Subcutaneous abdominal adipose tissue (tissue), 5 donors: ENCODE results near the gene KDM3B.

Experiments
- H3K27ac ChIP-seq: one replicate; pipeline ENCODE4 v1.7.0; 2013; ENCODE audit warnings: low read depth, mild to moderate bottlenecking, inconsistent platforms, low read length, moderate library complexity
- H3K27me3 ChIP-seq, 5 donors: one replicate each; pipeline ENCODE4 v1.7.0; 2013; ENCODE audit warnings: low read length in 5 of 5, inconsistent platforms in 1 of 5; ENCODE audit not compliant: control insufficient read depth in 5 of 5, insufficient read depth in 4 of 5
- H3K36me3 ChIP-seq, 5 donors: one replicate each; pipeline ENCODE4 v1.7.0; 2013; ENCODE audit warnings: low read length in 5 of 5; ENCODE audit not compliant: control insufficient read depth in 5 of 5, insufficient read depth in 5 of 5
- H3K4me1 ChIP-seq, 5 donors: one replicate each; pipeline ENCODE4 v1.7.0; 2013; ENCODE audit warnings: low read length in 5 of 5, mild to moderate bottlenecking in 3 of 5, moderate library complexity in 1 of 5; ENCODE audit not compliant: control insufficient read depth in 5 of 5, insufficient read depth in 5 of 5
- H3K4me3 ChIP-seq, 5 donors: one replicate each; pipeline ENCODE4 v1.7.0; 2013; ENCODE audit warnings: low read length in 5 of 5, low read depth in 1 of 5
- H3K9ac ChIP-seq, 5 donors: one replicate each; pipeline ENCODE4 v1.7.0; 2013; ENCODE audit warnings: low read length in 5 of 5, mild to moderate bottlenecking in 4 of 5, moderate library complexity in 3 of 5
- H3K9me3 ChIP-seq, 5 donors: one replicate each; pipeline ENCODE4 v1.7.0; 2013; ENCODE audit warnings: low read length in 5 of 5; ENCODE audit not compliant: control insufficient read depth in 5 of 5
- donor health status: healthy.
- donor health status: healthy.
- donor health status: healthy.
- donor health status: healthy.
- donor health status: healthy.

KDM3B gene

DNA sequence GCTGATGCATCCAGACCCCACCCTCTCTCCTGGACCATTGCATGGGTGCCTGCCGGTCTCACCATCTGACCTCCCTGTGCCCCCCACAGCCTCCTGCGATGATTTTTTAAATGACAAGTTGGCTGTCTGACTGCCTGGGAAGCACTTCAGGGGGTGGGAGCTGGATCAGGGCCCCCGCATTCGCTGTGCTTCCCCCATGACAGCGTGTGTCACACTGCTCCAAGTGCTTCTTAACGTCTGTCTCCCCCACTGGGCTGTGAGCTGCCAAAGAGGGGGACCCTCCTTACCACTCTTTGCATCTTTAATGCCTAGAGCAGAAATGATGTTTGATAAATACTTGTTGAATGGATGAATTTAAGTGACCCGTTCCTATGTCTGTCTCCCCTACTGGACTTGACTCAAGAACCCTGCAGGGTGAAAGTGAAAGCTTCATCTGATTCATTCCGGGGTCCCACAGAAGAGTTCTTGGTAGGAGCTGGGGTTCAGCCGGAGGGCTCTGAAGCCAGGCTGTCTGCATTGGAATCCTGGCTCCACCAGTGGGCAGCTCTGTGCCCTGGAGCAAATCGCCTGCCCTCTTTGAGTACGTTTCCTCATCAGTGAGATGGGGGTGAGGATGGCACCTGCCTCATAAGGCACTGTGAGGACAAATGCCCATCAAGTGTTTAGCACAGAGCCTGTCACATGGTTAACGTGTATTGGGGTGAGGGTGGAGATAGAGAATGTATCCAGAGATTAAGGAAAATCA, 105.2 kb downstream of the KDM3B start:
- Histone ChIP-seq H3K9me3 (no peaks in the 10 kb centered on the region), H3K27me3 (peaks cover 0 to 8% (median 5%) of the 10 kb centered on the region in 5 donors), H3K27ac (no peak overlapping the region), H3K36me3 (no peaks in the 10 kb centered on the region), H3K9ac (no peak overlapping the region), H3K4me1 (peaks cover 0 to 26% (median 6%) of the 10 kb centered on the region in 5 donors), H3K4me3 (no peak overlapping the region)

GRCh38 chr5:138458384-138458783, 105.9 kb downstream of the KDM3B start:
- H3K4me3 ChIP-seq = no peak overlapping the region
- H3K27ac ChIP-seq = no peak overlapping the region
- peaks cover 5 to 29% (median 8%) of the 10 kb centered on the region in 5 donors for H3K4me1 ChIP-seq
- H3K9ac ChIP-seq = peak overlapping the region in 1 of 5 donors; percentile 18
- H3K9me3 ChIP-seq = no peaks in the 10 kb centered on the region
- no peaks in the 10 kb centered on the region for H3K36me3 ChIP-seq
- peaks cover 0 to 8% (median 5%) of the 10 kb centered on the region in 5 donors for H3K27me3 ChIP-seq

DNA sequence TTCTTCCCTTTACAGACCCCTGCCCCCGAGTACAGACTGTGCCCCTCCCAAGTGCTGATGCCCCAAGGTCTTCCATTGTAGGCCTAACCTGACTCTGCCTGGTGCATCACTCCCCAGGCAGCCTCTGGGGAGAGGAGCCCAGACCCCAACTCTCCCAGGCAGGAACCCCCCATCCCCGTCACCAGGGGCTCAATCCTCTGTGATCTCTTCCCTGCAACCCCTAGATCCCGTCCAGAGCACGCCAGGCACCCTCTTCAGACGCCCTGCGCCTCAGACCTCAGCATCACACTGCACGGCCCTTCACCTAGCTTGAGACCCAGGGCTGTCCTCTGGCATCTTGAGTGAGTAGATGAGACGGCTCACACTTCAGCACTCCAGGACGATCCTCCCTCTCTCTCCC, 106.4 kb downstream of the KDM3B start:
- no peaks in the 10 kb centered on the region for H3K36me3 ChIP-seq
- H3K4me1 ChIP-seq = peaks cover 6 to 32% (median 10%) of the 10 kb centered on the region in 5 donors
- H3K27me3 ChIP-seq = peaks cover 0 to 8% (median 5%) of the 10 kb centered on the region in 5 donors
- H3K9ac ChIP-seq = peak overlapping the region in 1 of 5 donors; percentile 18
- no peak overlapping the region for H3K4me3 ChIP-seq
- no peaks in the 10 kb centered on the region for H3K9me3 ChIP-seq
- no peak overlapping the region for H3K27ac ChIP-seq

- H3K9ac ChIP-seq = no peak overlapping the region
- H3K36me3 ChIP-seq = no peaks in the 10 kb centered on the region
- peaks cover 7 to 32% (median 12%) of the 10 kb centered on the region in 5 donors for H3K4me1 ChIP-seq
- H3K27me3 ChIP-seq = peaks cover 0 to 6% (median 3%) of the 10 kb centered on the region in 5 donors
- no peaks in the 10 kb centered on the region for H3K9me3 ChIP-seq
- H3K27ac ChIP-seq = no peak overlapping the region
- H3K4me3 ChIP-seq = no peak overlapping the region
Observed at GRCh38 chr5:138459311-138459933, 106.9 kb downstream of the KDM3B start.

DNA sequence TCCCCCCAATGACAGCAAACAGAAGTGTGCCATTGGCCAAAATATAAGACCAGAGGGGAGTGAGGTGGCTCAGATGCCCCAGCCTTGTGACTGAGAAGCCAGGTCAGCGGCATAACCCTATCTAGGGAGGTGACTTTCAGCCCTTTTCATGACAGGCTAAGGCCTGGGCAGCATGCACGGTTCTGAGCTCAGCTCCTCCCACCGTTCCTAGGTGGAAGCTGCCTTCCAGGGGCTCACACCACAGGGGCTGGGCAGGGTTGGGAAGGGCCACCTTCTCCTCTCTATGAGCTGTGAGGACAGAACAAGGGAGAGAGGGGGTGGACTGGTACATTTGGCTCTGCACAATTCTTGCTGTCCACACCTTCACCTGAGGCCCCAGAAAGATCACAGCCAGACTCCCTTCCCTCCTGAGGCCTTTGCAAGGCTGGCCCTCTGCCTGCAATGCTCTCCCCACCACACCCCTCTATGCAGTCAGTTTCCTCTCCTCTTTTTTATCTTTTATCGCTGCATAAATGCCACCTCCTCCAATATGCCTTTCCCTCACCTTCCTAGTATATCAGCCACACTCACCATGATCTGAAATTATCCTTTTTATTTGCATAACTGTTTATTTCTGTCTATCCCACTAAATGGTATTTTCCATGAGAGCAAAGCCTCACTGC, 107.7 kb downstream of the KDM3B start:
- H3K4me3 ChIP-seq = no peak overlapping the region
- no peak overlapping the region for H3K9ac ChIP-seq
- H3K27me3 ChIP-seq = peaks cover 0 to 7% (median 3%) of the 10 kb centered on the region in 5 donors
- H3K27ac ChIP-seq = no peak overlapping the region
- peaks cover 7 to 32% (median 13%) of the 10 kb centered on the region in 5 donors for H3K4me1 ChIP-seq
- H3K9me3 ChIP-seq = no peaks in the 10 kb centered on the region
- no peaks in the 10 kb centered on the region for H3K36me3 ChIP-seq

- Histone ChIP-seq H3K36me3 (peaks cover 0 to 7% (median 3%) of the 10 kb centered on the region in 5 donors), H3K9me3 (no peaks in the 10 kb centered on the region), H3K9ac (no peak overlapping the region), H3K4me1 (peaks cover 7 to 41% (median 23%) of the 10 kb centered on the region in 5 donors), H3K27ac (peak overlapping the region; percentile 23), H3K4me3 (no peak overlapping the region), H3K27me3 (peaks cover 0 to 15% (median 3%) of the 10 kb centered on the region in 5 donors)
Observed at GRCh38 chr5:138461343-138462125, 109.0 kb downstream of the KDM3B start.

DNA sequence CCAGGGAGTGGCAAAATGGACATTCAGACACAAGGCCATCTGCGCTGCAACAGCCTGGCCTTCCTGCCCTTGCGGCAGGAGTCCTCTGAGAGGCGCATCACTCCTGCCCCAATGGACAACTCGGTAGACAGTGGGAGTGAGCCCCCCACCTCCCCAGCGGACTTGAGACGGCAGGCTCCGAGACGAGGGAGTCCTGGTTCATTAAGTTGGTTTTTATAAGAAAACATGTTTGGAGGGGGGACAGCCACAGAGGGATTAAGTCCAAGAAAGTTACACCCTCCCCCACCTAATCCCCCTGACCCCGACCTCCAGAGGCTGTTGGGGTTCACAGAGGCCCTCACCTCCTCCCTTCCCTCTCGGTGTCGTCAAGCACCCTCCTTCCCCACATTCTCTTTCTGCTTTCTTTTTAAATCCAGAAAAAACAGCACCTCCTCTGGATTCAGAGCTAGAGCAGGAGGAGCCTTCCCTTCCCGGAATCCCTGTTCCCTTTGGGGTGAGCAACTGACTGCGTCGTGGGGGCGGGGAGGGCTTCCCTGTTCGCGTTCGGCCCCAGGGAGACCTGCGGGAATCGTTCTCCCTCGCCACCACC, 111.0 kb downstream of the KDM3B start:
- Histone ChIP-seq H3K9ac (peak overlapping the region; percentile 66 to 84 (median 74)), H3K4me1 (peaks cover 12 to 53% (median 41%) of the 10 kb centered on the region in 5 donors), H3K4me3 (peak overlapping the region; percentile 72 to 98 (median 86)), H3K36me3 (peaks cover 0 to 23% (median 17%) of the 10 kb centered on the region in 5 donors), H3K27ac (peak overlapping the region; percentile 96), H3K27me3 (peaks cover 0 to 20% (median 0%) of the 10 kb centered on the region in 5 donors), H3K9me3 (no peaks in the 10 kb centered on the region)

- Histone ChIP-seq H3K9ac (peak overlapping the region; percentile 77 to 97 (median 89)), H3K4me3 (peak overlapping the region; percentile 81 to 98 (median 86)), H3K27me3 (peaks cover 0 to 20% (median 0%) of the 10 kb centered on the region in 5 donors), H3K9me3 (no peaks in the 10 kb centered on the region), H3K27ac (peak overlapping the region; percentile 96), H3K36me3 (peaks cover 0 to 23% (median 17%) of the 10 kb centered on the region in 5 donors), H3K4me1 (peaks cover 12 to 48% (median 41%) of the 10 kb centered on the region in 5 donors)
Observed at GRCh38 chr5:138464008-138464387, 111.5 kb downstream of the KDM3B start.
